Activated T-helper 17 cell treated with anti-CD3 and anti-CD28 coated beads, Interleukin-2, amount 50 U/mL, for 72 hours (primary cell): ENCODE results near the gene GOLGA6A. TPM values are rescaled to one million over a fixed set of nuclear protein-coding genes. Genes with fewer than 3 reads are reported as not detected.
A peak's percentile ranks its signal among the peaks of the same experiment; 100 is the strongest.
"Not testable (repeated sequence)": the region's sequence is repeated elsewhere in the genome, so short reads cannot be mapped to it uniquely, and the experiment has no call there.

Experiments used
- ATAC-seq: fragments of 150-1000 bp; cut with Tn5 transposase; replicated peaks from 2 replicates; pipeline ENCODE4 v1.10.0; 2021; ENCODE audit warnings: mild to moderate bottlenecking, moderate library complexity
- H3K27ac Mint-ChIP-seq: one replicate; pipeline ENCODE4 v1.8.0; 2022; ENCODE audit warnings: mixed read lengths
- H3K27me3 Mint-ChIP-seq: one replicate; pipeline ENCODE4 v1.8.0; 2022; ENCODE audit warnings: mixed read lengths
- H3K36me3 Mint-ChIP-seq: one replicate; pipeline ENCODE4 v1.8.0; 2022; ENCODE audit warnings: low read depth, mild to moderate bottlenecking, mixed read lengths
- H3K4me1 Mint-ChIP-seq: one replicate; pipeline ENCODE4 v1.8.0; 2022; ENCODE audit warnings: mixed read lengths
- H3K4me3 Mint-ChIP-seq: one replicate; pipeline ENCODE4 v1.8.0; 2022; ENCODE audit warnings: mild to moderate bottlenecking, mixed read lengths
- H3K9me3 Mint-ChIP-seq: one replicate; pipeline ENCODE4 v1.8.0; 2022; ENCODE audit warnings: mixed read lengths
- total RNA-seq, 2 donors: library from RNA; stranded (reverse); gene quantifications; one replicate each; pipeline ENCODE4 v1.2.3, GENCODE V29; 2022

The GOLGA6A gene
- total RNA-seq, 2 donors from 2014 or later = 0.11 TPM; not detected in 1

DNA sequence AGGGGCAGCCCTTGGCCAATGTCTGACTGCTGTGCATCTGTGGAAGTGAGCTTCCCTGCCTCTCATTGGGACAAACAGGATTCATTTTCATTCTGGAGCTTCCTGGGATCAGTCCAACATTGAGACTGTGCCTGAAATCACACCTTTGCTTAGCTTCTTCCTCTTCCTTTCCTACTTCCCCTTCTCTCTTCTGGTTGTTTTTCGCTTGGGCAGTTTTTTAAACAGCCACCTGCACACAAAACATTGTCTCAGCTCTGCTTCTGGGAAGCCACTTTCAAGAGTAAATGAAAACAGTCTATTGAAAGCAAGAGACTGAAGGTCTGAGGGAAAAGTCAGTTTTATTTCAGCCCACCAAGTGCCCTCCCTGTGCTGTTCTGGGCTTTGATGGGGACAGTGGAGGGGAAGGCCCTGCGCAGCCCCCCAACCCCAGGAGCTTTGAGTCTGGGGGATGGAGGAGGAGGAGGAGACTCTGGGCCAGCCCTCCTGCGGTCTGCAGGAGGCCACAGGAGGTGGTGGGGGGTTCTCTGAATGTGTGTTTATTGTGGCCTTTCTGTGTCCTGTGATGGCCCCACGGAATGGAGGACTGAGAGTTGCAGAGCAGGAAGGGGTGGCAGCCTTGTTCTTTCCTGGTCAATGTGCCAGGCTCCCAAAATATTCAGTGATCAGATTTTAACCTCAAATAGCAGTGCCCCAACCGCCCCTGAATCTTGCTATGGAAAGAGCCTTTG lies 40.2 kb upstream of the GOLGA6A start:
- Mint-ChIP-seq H3K4me3 (no peak overlapping the region), H3K36me3 (no peaks in the 10 kb centered on the region), H3K27me3 (peaks cover 53% of the 10 kb centered on the region), H3K9me3 (no peaks in the 10 kb centered on the region), H3K4me1 (no peaks in the 10 kb centered on the region), H3K27ac (no peak overlapping the region)
- ATAC-seq = no peak

DNA sequence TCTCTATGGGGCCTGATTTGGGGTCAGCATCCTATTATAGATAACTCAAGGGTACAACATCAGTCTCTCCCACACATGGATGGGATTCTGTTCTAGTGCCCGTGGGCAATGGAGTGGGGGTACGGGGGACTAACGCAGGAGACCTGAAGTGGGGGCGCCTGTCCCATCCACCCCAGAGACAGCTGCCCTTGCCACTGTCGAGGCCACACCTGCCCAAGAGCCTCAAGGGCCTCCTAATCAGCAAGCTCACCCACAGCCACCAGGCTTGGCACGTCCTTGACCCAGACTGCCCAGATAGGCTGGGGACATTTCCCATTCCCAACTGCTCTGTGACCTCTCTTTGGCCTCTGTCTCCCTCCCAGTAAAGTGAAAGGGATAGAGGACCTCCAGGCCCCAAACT lies 39.5 kb upstream of the GOLGA6A start:
- Mint-ChIP-seq H3K9me3 (no peaks in the 10 kb centered on the region), H3K36me3 (no peaks in the 10 kb centered on the region), H3K4me1 (no peaks in the 10 kb centered on the region), H3K4me3 (no peak overlapping the region), H3K27ac (no peak overlapping the region), H3K27me3 (peaks cover 48% of the 10 kb centered on the region)
- ATAC-seq = no peak

DNA sequence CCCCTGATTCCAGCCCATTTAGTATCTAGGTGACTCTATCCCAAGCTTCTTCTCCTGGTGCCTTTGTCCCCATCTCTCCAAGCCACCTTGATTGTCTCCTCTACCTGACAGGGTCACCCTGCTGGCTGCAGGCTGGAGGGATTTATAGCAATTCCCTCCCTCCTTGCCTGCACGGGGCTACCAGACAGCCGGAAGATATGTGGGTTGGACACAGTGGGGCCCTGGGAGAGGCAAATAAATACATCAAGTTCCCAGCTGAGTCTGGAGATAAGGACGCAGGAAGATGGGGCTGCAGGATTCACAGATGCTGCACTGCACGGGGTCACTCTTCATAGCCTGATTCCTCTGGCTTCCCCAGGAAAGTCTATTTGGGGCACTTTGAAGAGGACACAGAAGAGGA lies 38.7 kb upstream of the GOLGA6A start:
- Mint-ChIP-seq H3K4me3 (no peak overlapping the region), H3K27me3 (peaks cover 44% of the 10 kb centered on the region), H3K9me3 (no peaks in the 10 kb centered on the region), H3K27ac (no peak overlapping the region), H3K36me3 (no peaks in the 10 kb centered on the region), H3K4me1 (no peaks in the 10 kb centered on the region)
- no peak for ATAC-seq

DNA sequence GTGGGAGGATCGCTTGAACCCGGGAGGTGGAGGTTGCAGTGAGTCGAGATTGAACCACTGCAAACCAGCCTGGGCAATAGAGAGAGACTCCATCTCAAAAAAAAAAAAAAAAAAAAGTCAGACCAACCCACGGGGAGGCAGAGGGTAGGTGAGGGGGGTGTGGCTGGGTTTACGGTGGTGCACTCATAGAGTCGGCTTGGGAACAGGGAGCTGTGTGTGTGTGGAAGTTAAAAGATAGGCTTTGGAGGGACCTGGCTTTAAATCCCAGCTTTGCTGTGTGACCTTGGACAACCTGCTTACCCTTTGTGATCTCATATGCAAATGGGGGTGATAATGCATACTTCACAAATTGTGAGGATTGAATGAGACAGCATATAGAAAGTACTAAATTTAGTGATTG lies 38.1 kb upstream of the GOLGA6A start:
- Mint-ChIP-seq H3K4me3 (no peak overlapping the region), H3K27me3 (peaks cover 43% of the 10 kb centered on the region), H3K36me3 (no peaks in the 10 kb centered on the region), H3K27ac (no peak overlapping the region), H3K9me3 (no peaks in the 10 kb centered on the region), H3K4me1 (no peaks in the 10 kb centered on the region)
- no peak for ATAC-seq

DNA sequence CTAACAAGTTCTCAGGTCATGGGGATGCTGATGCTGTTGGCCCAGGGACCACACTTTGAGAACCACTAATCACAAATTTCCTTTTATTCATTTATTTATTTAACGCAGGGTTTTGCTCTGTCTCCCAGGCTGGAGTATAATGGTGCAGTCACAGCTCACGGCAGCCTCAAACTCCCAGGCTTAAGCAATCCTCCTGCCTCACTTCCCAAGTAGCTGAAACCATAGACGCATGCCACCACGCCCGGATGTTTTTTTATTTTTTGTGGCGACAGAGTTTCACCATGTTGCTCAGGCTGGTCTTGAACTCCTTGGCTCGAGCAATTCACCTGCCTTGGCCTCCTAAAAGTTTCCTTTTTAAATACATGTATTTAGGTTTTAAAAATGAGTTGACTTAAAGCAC lies 27.4 kb upstream of the GOLGA6A start:
- H3K27me3 Mint-ChIP-seq = peaks cover 5% of the 10 kb centered on the region
- H3K9me3 Mint-ChIP-seq = no peaks in the 10 kb centered on the region
- H3K4me3 Mint-ChIP-seq = no peak overlapping the region
- H3K4me1 Mint-ChIP-seq = no peaks in the 10 kb centered on the region
- no peak overlapping the region for H3K27ac Mint-ChIP-seq
- no peaks in the 10 kb centered on the region for H3K36me3 Mint-ChIP-seq
- no peak for ATAC-seq

DNA sequence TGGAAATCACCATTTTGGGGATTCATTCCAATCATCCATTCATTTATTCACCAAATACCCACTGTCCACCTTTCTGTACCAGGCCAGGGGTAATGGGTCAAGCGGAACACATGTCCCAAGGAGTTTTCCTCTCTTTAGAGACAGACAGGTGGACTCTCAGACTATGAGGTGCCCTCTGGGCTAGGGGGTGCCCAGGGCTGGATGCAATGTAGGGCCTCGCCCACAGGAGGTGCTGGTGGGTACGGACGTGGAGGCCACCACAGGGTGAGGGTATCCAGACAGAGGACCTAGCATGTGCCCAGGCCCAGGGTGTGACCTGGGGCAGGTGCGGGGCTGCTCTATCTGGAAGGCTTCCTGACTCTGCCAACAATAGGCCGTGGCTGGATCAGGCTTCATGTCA lies 26.3 kb upstream of the GOLGA6A start:
- H3K36me3 Mint-ChIP-seq, H3K4me3 Mint-ChIP-seq, H3K27ac Mint-ChIP-seq, H3K4me1 Mint-ChIP-seq, H3K27me3 Mint-ChIP-seq, ATAC-seq, H3K9me3 Mint-ChIP-seq: not testable (repeated sequence)

DNA sequence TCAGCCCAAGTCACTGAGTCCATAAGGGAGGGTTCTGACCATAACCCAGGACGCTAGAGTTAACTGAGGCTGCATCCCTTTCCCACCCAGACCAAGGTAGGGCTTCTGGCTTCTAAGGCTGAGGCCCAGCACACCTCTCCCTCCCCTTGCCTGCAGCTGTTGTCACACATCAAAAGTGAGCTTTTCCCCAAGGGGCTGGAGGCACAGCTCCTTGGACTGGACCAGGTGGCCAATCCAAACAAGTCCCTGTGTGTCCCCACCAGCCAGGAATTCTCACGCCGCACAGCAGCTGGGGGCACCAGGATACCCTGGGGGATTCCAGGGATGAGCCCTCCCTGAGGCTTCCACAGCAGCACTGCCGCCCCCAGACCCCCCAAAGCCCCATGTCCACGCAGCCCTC lies 25.8 kb upstream of the GOLGA6A start:
- H3K4me3 Mint-ChIP-seq = no peak overlapping the region
- no peak for ATAC-seq
- H3K4me1 Mint-ChIP-seq = no peaks in the 10 kb centered on the region
- no peaks in the 10 kb centered on the region for H3K9me3 Mint-ChIP-seq
- H3K36me3 Mint-ChIP-seq = no peaks in the 10 kb centered on the region
- H3K27ac Mint-ChIP-seq = no peak overlapping the region
- H3K27me3 Mint-ChIP-seq = no peaks in the 10 kb centered on the region

DNA sequence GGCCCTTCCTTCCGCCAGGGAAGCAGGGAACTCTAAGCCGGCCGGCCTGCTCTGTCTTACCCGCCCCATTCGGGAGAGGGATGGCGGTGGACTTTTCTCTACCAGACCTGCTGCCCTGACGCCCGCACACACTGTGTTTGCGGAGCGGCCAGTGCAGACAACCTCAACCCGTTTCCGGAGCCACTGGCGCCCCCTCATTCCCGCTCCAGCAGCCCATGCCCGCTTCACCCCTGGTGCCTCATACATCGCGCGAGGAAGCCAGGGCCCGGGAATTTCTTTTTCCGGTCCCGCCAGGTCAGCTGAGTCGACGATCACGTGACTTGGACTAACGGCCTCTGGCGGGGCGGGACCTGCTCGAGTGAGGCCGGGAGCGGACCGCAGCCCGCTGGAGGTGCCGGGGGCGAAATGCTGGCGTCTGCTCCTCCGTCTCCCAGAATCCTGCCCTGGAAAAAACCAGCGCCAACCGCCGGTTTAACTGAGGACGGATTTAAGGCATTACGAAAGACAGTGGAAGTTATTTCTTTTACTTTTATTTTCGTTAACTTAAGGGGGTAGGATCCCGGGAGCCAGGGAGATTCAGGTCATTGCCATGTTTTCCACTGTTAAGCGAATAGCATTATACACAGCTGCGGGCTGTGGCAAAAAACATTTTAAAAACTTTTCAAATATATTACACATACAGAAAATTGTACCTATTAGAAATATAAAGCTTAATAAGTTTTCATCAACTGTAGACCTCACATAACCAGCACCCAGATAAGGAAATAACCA lies 17.8 kb upstream of the GOLGA6A start:
- H3K4me1 Mint-ChIP-seq, H3K36me3 Mint-ChIP-seq, H3K27me3 Mint-ChIP-seq, H3K9me3 Mint-ChIP-seq: not testable (repeated sequence)
- Mint-ChIP-seq H3K4me3 (peak overlapping the region; percentile 80), H3K27ac (peak overlapping the region; percentile 93)
- ATAC-seq = peak; percentile 94

DNA sequence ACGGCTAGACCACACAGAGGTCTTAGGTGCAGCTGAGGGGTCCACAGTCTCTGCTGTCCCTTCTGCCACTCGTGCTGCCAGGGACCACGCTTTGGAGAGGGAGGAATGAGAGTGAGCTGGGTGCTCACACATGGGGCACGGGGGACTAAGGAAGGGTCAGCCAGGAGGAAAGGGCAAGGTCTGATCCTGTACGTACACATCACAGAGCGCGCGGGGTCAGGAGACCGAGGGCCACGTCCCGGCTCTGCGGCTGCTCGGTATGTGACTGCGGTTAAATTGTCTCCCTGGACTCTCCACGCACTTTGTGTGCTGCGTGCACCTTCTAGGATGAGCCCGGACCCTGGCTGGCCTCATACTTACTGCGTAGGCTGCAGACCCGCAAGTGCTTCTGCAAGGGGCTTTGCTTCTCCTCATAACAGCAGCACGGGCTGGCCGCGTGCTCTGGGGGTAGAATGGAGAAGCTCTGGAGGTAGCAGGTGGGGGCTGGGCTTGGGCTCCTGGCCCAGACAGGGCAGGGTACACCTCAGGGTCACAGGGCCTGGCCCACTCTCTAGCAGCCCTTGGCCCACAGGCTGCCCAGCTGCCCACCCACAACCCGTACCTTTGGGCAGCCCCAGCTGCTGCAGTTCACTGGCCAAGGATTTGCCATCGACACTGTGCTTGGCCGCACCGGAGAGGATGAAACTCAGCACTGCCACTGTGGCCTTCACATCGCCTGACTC lies 14.6 kb upstream of the GOLGA6A start:
- H3K36me3 Mint-ChIP-seq, ATAC-seq, H3K9me3 Mint-ChIP-seq, H3K27ac Mint-ChIP-seq, H3K4me3 Mint-ChIP-seq, H3K27me3 Mint-ChIP-seq, H3K4me1 Mint-ChIP-seq: not testable (repeated sequence)

DNA sequence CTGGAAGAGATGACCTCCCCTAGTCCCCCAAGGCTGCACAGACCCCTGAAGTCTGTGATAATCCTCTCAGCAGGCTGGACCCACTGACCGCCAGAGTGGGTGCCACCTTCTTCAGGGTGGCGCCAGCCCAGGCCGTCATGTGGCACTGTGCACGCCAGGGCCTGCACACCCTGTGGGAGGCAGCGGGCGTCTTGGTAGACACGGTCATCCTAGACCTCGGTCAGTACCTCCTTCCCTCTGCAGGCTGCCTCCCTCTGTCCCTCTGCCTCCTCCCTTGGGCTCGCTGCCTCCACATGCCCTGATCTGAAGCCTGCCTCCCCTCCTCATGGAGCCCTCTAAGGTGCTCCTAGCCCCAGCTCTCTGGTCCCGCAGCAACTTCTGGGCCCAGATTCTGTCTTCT lies 13.3 kb upstream of the GOLGA6A start:
- not testable (repeated sequence) for H3K4me3 Mint-ChIP-seq, H3K27me3 Mint-ChIP-seq, H3K36me3 Mint-ChIP-seq, ATAC-seq, H3K4me1 Mint-ChIP-seq, H3K9me3 Mint-ChIP-seq, H3K27ac Mint-ChIP-seq

DNA sequence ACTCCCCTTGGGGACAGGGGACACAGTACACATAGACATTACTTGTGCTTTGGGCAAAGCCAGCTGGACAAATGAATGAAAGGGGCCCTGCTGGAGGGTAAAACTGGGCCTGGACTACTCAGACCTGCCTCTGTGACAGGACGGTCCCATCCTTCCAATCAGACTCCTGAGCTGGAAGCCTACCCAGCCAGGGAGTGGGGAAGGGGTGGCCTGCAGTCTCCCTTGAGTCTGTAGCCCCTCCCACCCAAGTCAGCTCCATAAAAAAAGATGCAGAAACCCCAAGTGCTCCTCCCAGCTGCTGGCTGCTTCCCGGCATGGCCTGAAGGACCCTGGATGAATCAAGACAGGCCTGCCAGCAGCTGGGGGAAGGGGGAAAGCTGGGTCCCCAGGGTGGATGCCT lies 12.2 kb upstream of the GOLGA6A start:
- not testable (repeated sequence) for H3K27me3 Mint-ChIP-seq, H3K27ac Mint-ChIP-seq, H3K4me3 Mint-ChIP-seq, H3K36me3 Mint-ChIP-seq, ATAC-seq, H3K4me1 Mint-ChIP-seq, H3K9me3 Mint-ChIP-seq

DNA sequence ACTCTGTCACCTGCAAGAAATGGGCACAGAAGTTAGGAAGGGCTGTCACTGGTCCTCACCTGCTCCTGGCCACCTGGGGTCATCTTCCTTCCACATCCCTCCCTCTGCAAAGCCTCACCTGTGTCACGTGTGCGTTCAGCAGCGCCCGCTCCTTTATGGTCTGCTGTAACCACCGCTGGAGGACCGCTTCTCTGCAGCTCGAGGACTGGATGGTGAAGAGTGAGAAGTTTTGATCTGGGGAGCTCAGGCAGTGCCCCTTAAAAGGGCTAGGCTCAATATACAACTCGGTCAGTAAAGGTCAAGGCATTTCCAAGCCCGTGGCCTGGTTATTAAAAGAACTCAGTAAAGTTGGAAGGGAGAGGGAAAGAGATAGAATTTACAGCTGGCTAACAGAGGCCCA lies 6.6 kb downstream of the GOLGA6A start:
- H3K27me3 Mint-ChIP-seq, H3K9me3 Mint-ChIP-seq, H3K27ac Mint-ChIP-seq, H3K4me1 Mint-ChIP-seq, ATAC-seq, H3K36me3 Mint-ChIP-seq, H3K4me3 Mint-ChIP-seq: not testable (repeated sequence)

DNA sequence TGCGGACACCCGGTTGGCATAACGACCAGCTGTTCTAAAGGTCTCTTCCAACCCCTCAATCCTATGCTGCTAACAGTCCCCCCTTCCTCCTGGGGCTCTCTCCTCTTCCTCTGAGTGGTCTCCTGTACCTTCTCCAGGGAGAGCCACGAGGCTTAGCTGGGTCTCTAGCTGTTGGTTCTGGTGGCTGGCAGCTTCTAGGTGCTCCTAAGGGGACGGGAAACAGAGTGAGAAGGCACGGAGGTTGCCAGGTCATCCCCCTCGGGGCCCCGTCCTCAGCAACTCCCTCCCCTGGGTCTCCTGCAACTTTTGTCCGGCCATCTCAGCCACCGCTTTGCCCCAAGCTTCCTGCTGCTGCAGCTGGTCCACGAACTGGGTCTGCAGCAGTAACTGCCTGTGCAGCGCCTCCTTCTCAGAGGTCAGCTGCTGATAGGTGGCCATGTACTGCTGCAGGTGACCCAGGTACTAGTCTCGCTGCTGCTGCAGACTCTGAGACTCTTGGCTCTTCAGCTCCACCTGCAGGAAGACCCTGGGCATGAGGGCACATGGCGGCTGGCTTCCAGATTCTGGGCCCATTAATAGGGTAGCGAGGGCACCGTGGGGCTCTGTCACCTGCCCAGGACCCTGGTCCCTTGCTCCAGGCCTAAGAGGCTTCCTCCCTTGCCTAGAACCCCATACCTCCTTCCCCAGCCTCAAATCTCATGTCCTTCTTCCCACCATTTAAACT lies 9.6 kb downstream of the GOLGA6A start:
- H3K36me3 Mint-ChIP-seq, H3K27ac Mint-ChIP-seq, ATAC-seq, H3K27me3 Mint-ChIP-seq, H3K9me3 Mint-ChIP-seq, H3K4me1 Mint-ChIP-seq, H3K4me3 Mint-ChIP-seq: not testable (repeated sequence)

DNA sequence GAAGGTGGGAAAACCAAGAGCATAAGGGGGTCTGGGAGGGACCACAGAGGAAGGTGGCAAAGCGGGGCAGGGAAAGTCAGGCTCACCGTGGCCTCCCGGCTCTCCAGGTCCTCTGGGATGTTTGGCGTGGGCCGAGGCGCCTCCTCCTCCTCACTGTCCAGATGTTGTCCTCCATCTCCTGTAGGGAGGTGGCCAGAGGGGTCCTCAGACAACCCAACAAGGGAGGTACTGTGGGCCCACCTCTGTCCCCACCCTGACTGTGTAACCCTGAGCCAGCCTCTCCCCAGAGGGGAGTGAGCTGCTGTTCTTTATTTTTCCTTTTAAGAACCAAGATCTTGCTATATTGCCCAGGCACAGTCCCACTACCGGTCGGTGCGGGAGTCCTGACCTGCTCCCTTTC lies 10.2 kb downstream of the GOLGA6A start:
- not testable (repeated sequence) for H3K27ac Mint-ChIP-seq, H3K27me3 Mint-ChIP-seq, H3K4me3 Mint-ChIP-seq, H3K36me3 Mint-ChIP-seq, ATAC-seq, H3K9me3 Mint-ChIP-seq, H3K4me1 Mint-ChIP-seq
